IMR-90 (cell line): ENCODE measurements around the gene STOX1.

Experiments
- BHLHE40 ChIP-seq: fragments of 150-350 bp; IDR thresholded peaks from 2 replicates; pipeline ENCODE4 v1.6.1; 2016; ENCODE audit warnings: mild to moderate bottlenecking, low read depth, low read length
- CHD1 ChIP-seq: IDR thresholded peaks from 2 replicates; pipeline ENCODE4 v1.6.1; 2012; ENCODE audit warnings: low read depth, low read length, improper control_type of control experiment
- CTCF ChIP-seq: conservative IDR thresholded peaks from 2 replicates; pipeline ENCODE4 v1.5.1; 2012; ENCODE audit warnings: mild to moderate bottlenecking, low read depth, low read length, improper control_type of control experiment
- ELK1 ChIP-seq: fragments of 150-350 bp; IDR thresholded peaks from 2 replicates; pipeline ENCODE4 v1.6.1; 2016; ENCODE audit warnings: low read depth, mild to moderate bottlenecking, low read length, moderate library complexity, borderline replicate concordance
- FOS ChIP-seq: fragments of 150-350 bp; IDR thresholded peaks from 2 replicates; pipeline ENCODE4 v1.6.1; 2016; ENCODE audit warnings: low read depth, low read length
- MAFK ChIP-seq: IDR thresholded peaks from 2 replicates; pipeline ENCODE4 v1.6.1; 2012; ENCODE audit warnings: low read depth, low read length, improper control_type of control experiment
- MXI1 ChIP-seq: IDR thresholded peaks from 2 replicates; pipeline ENCODE4 v1.6.1; 2012; ENCODE audit warnings: low read depth, mild to moderate bottlenecking, low read length, moderate library complexity, borderline replicate concordance
- POLR2A ChIP-seq: IDR thresholded peaks from 2 replicates; pipeline ENCODE4 v1.6.1; 2012; ENCODE audit warnings: mild to moderate bottlenecking, low read depth, low read length
- RAD21 ChIP-seq: IDR thresholded peaks from 2 replicates; pipeline ENCODE4 v1.6.1; 2012; ENCODE audit warnings: low read length, improper control_type of control experiment
- SMC3 ChIP-seq: fragments of 150-350 bp; IDR thresholded peaks from 2 replicates; pipeline ENCODE4 v1.6.1; 2016; ENCODE audit warnings: low read depth, mild to moderate bottlenecking, antibody characterized with exemption, low read length, moderate library complexity

GRCh38 chr10:68800211-68800610, 27.1 kb upstream of the STOX1 start:
- TF ChIP-seq ELK1 (no peak), RAD21 (no peak), CHD1 (no peak), CTCF (no peak), POLR2A (no peak), SMC3 (no peak), MAFK (no peak), FOS (no peak), BHLHE40 (no peak), MXI1 (no peak)
